PC-9 (cell line): ENCODE results near the gene PFKP.

ENCODE experiments used
- CTCF ChIP-seq: fragments of 200-600 bp; sonication (generic); conservative IDR thresholded peaks from 2 replicates; pipeline ENCODE4 v1.6.1; 2017; ENCODE audit warnings: mixed run types, antibody characterized with exemption, mild to moderate bottlenecking, moderate library complexity
- EZH2 ChIP-seq: fragments of 200-600 bp; sonication (generic); IDR thresholded peaks from 2 replicates; pipeline ENCODE4 v1.8.0; 2017; ENCODE audit warnings: antibody characterized with exemption, low read depth

- TF ChIP-seq CTCF (no peak), EZH2 (no peak)
Observed at GRCh38 chr10:3172446-3173170, 105.3 kb downstream of the PFKP start, which contains the start of gene PITRM1.
